DND-41 (cell line): ENCODE results near the gene MNT.

Experiments used
- EZH2 ChIP-seq: IDR thresholded peaks from 3 replicates; pipeline ENCODE4 v1.6.1; 2012; ENCODE audit warnings: borderline replicate concordance, low read depth, mild to moderate bottlenecking, moderate library complexity, low read length, inconsistent platforms; ENCODE audit not compliant: severe bottlenecking
- TF ChIP-seq, protein P1 (sequence below): IDR thresholded peaks from 2 replicates; pipeline ENCODE4 v1.5.1; 2012; ENCODE audit warnings: borderline replicate concordance, low read length, moderate library complexity, mild to moderate bottlenecking; ENCODE audit not compliant: poor library complexity, severe bottlenecking; ENCODE audit errors: extremely low read depth

- TF ChIP-seq EZH2 = no peak
- TF ChIP-seq, protein P1, sequence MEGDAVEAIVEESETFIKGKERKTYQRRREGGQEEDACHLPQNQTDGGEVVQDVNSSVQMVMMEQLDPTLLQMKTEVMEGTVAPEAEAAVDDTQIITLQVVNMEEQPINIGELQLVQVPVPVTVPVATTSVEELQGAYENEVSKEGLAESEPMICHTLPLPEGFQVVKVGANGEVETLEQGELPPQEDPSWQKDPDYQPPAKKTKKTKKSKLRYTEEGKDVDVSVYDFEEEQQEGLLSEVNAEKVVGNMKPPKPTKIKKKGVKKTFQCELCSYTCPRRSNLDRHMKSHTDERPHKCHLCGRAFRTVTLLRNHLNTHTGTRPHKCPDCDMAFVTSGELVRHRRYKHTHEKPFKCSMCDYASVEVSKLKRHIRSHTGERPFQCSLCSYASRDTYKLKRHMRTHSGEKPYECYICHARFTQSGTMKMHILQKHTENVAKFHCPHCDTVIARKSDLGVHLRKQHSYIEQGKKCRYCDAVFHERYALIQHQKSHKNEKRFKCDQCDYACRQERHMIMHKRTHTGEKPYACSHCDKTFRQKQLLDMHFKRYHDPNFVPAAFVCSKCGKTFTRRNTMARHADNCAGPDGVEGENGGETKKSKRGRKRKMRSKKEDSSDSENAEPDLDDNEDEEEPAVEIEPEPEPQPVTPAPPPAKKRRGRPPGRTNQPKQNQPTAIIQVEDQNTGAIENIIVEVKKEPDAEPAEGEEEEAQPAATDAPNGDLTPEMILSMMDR = no peak
Observed at GRCh38 chr17:2335726-2336214, 65.1 kb downstream of the MNT start.
